ENCODE results near the gene RFPL1. TPM values are rescaled to one million over a fixed set of nuclear protein-coding genes. Genes with fewer than 3 reads are reported as not detected.

The RFPL1 gene
- total RNA-seq, 2 donors from 2014 or later: not detected

GRCh38 chr22:29454276-29454675 is 15.9 kb downstream of the RFPL1 start:
- H3K36me3 Mint-ChIP-seq (ENCODE audit: low read depth): no peaks in the 10 kb centered on the region
- no peak for ATAC-seq (replicated peaks)
- no peaks in the 10 kb centered on the region for H3K4me1 Mint-ChIP-seq
- H3K27ac Mint-ChIP-seq: no peak overlapping the region
- H3K9me3 Mint-ChIP-seq: no peaks in the 10 kb centered on the region
- no peaks in the 10 kb centered on the region for H3K27me3 Mint-ChIP-seq
- no peak overlapping the region for H3K4me3 Mint-ChIP-seq

- H3K4me1 Mint-ChIP-seq: no peaks in the 10 kb centered on the region
- H3K36me3 Mint-ChIP-seq (ENCODE audit: low read depth): no peaks in the 10 kb centered on the region
- no peak for ATAC-seq (replicated peaks)
- no peaks in the 10 kb centered on the region for H3K27me3 Mint-ChIP-seq
- no peaks in the 10 kb centered on the region for H3K9me3 Mint-ChIP-seq
- no peak overlapping the region for H3K27ac Mint-ChIP-seq
- no peak overlapping the region for H3K4me3 Mint-ChIP-seq
These were observed 17.9 kb downstream of the RFPL1 start for GRCh38 chr22:29456211-29456671.

- peak; percentile 32 for ATAC-seq (replicated peaks)
- H3K4me3 Mint-ChIP-seq: no peak overlapping the region
- no peaks in the 10 kb centered on the region for H3K27me3 Mint-ChIP-seq
- no peaks in the 10 kb centered on the region for H3K36me3 Mint-ChIP-seq (ENCODE audit: low read depth)
- H3K4me1 Mint-ChIP-seq: no peaks in the 10 kb centered on the region
- H3K9me3 Mint-ChIP-seq: no peaks in the 10 kb centered on the region
- H3K27ac Mint-ChIP-seq: no peak overlapping the region
These were observed 19.3 kb downstream of the RFPL1 start for GRCh38 chr22:29457730-29458129.

GRCh38 chr22:29458551-29458950 is 20.2 kb downstream of the RFPL1 start:
- H3K27me3 Mint-ChIP-seq: no peaks in the 10 kb centered on the region
- no peak for ATAC-seq (replicated peaks)
- no peak overlapping the region for H3K27ac Mint-ChIP-seq
- no peak overlapping the region for H3K4me3 Mint-ChIP-seq
- no peaks in the 10 kb centered on the region for H3K4me1 Mint-ChIP-seq
- H3K9me3 Mint-ChIP-seq: no peaks in the 10 kb centered on the region
- H3K36me3 Mint-ChIP-seq (ENCODE audit: low read depth): no peaks in the 10 kb centered on the region

- H3K27ac Mint-ChIP-seq: no peak overlapping the region
- no peaks in the 10 kb centered on the region for H3K4me1 Mint-ChIP-seq
- no peak for ATAC-seq (replicated peaks)
- H3K27me3 Mint-ChIP-seq: no peaks in the 10 kb centered on the region
- no peaks in the 10 kb centered on the region for H3K9me3 Mint-ChIP-seq
- no peak overlapping the region for H3K4me3 Mint-ChIP-seq
- H3K36me3 Mint-ChIP-seq (ENCODE audit: low read depth): no peaks in the 10 kb centered on the region
These were observed 21.4 kb downstream of the RFPL1 start for GRCh38 chr22:29459773-29460172.

- H3K27me3 Mint-ChIP-seq: no peaks in the 10 kb centered on the region
- no peaks in the 10 kb centered on the region for H3K4me1 Mint-ChIP-seq
- no peaks in the 10 kb centered on the region for H3K9me3 Mint-ChIP-seq
- no peak for ATAC-seq (replicated peaks)
- no peak overlapping the region for H3K4me3 Mint-ChIP-seq
- no peak overlapping the region for H3K27ac Mint-ChIP-seq
- no peaks in the 10 kb centered on the region for H3K36me3 Mint-ChIP-seq (ENCODE audit: low read depth)
These were observed 22.9 kb downstream of the RFPL1 start for GRCh38 chr22:29461263-29461662.

GRCh38 chr22:29463629-29464028 is 25.2 kb downstream of the RFPL1 start:
- ATAC-seq (replicated peaks): no peak
- Mint-ChIP-seq H3K4me3 (no peak overlapping the region), H3K27me3 (no peaks in the 10 kb centered on the region), H3K4me1 (no peaks in the 10 kb centered on the region), H3K27ac (no peak overlapping the region), H3K9me3 (no peaks in the 10 kb centered on the region), H3K36me3 (ENCODE audit: low read depth) (no peaks in the 10 kb centered on the region)

GRCh38 chr22:29464581-29464980 is 26.2 kb downstream of the RFPL1 start:
- H3K27ac Mint-ChIP-seq: no peak overlapping the region
- H3K36me3 Mint-ChIP-seq (ENCODE audit: low read depth): no peaks in the 10 kb centered on the region
- H3K4me1 Mint-ChIP-seq: no peaks in the 10 kb centered on the region
- no peaks in the 10 kb centered on the region for H3K9me3 Mint-ChIP-seq
- no peak overlapping the region for H3K4me3 Mint-ChIP-seq
- H3K27me3 Mint-ChIP-seq: no peaks in the 10 kb centered on the region
- no peak for ATAC-seq (replicated peaks)

- H3K27ac Mint-ChIP-seq: peak overlapping the region; percentile 21
- H3K27me3 Mint-ChIP-seq: no peaks in the 10 kb centered on the region
- peak overlapping the region; percentile 78 for H3K4me3 Mint-ChIP-seq
- no peaks in the 10 kb centered on the region for H3K9me3 Mint-ChIP-seq
- no peaks in the 10 kb centered on the region for H3K36me3 Mint-ChIP-seq (ENCODE audit: low read depth)
- no peak for ATAC-seq (replicated peaks)
- H3K4me1 Mint-ChIP-seq: no peaks in the 10 kb centered on the region
These were observed 31.4 kb downstream of the RFPL1 start for GRCh38 chr22:29469755-29470154.

- no peaks in the 10 kb centered on the region for H3K9me3 Mint-ChIP-seq
- no peaks in the 10 kb centered on the region for H3K36me3 Mint-ChIP-seq (ENCODE audit: low read depth)
- peak overlapping the region; percentile 21 for H3K27ac Mint-ChIP-seq
- H3K4me1 Mint-ChIP-seq: no peaks in the 10 kb centered on the region
- no peaks in the 10 kb centered on the region for H3K27me3 Mint-ChIP-seq
- H3K4me3 Mint-ChIP-seq: peak overlapping the region; percentile 78
- peak; percentile 97 for ATAC-seq (replicated peaks)
These were observed 31.9 kb downstream of the RFPL1 start for GRCh38 chr22:29470159-29470855.

- Mint-ChIP-seq H3K27me3 (peaks cover 10% of the 10 kb centered on the region), H3K36me3 (ENCODE audit: low read depth) (no peaks in the 10 kb centered on the region), H3K4me3 (no peak overlapping the region), H3K9me3 (no peaks in the 10 kb centered on the region), H3K27ac (no peak overlapping the region), H3K4me1 (no peaks in the 10 kb centered on the region)
- no peak for ATAC-seq (replicated peaks)
These were observed 34.6 kb downstream of the RFPL1 start for GRCh38 chr22:29473001-29473400.

- no peaks in the 10 kb centered on the region for H3K36me3 Mint-ChIP-seq (ENCODE audit: low read depth)
- ATAC-seq (replicated peaks): no peak
- no peaks in the 10 kb centered on the region for H3K4me1 Mint-ChIP-seq
- no peak overlapping the region for H3K4me3 Mint-ChIP-seq
- H3K27me3 Mint-ChIP-seq: peaks cover 29% of the 10 kb centered on the region
- no peaks in the 10 kb centered on the region for H3K9me3 Mint-ChIP-seq
- H3K27ac Mint-ChIP-seq: no peak overlapping the region
These were observed 37.2 kb downstream of the RFPL1 start for GRCh38 chr22:29475550-29475949.

- no peak overlapping the region for H3K27ac Mint-ChIP-seq
- no peaks in the 10 kb centered on the region for H3K9me3 Mint-ChIP-seq
- no peak for ATAC-seq (replicated peaks)
- H3K27me3 Mint-ChIP-seq: peaks cover 29% of the 10 kb centered on the region
- H3K4me3 Mint-ChIP-seq: no peak overlapping the region
- no peaks in the 10 kb centered on the region for H3K4me1 Mint-ChIP-seq
- no peaks in the 10 kb centered on the region for H3K36me3 Mint-ChIP-seq (ENCODE audit: low read depth)
These were observed 37.7 kb downstream of the RFPL1 start for GRCh38 chr22:29476116-29476515.

- no peak overlapping the region for H3K27ac Mint-ChIP-seq
- H3K36me3 Mint-ChIP-seq (ENCODE audit: low read depth): peaks cover 4% of the 10 kb centered on the region
- no peaks in the 10 kb centered on the region for H3K4me1 Mint-ChIP-seq
These were observed 39.4 kb downstream of the RFPL1 start for GRCh38 chr22:29477723-29478318.

More at GRCh38 chr22:29477723-29478318, 39.4 kb downstream of the RFPL1 start:
- H3K9me3 Mint-ChIP-seq: no peaks in the 10 kb centered on the region
- ATAC-seq (replicated peaks): no peak
- H3K4me3 Mint-ChIP-seq: no peak overlapping the region
- peaks cover 39% of the 10 kb centered on the region for H3K27me3 Mint-ChIP-seq

All from activated T-helper 17 cell treated with anti-CD3 and anti-CD28 coated beads, Interleukin-2, amount 50 U/mL, for 72 hours (primary cell).